Measurements from ENCODE around the gene ADAM19. TPM values are rescaled to one million over a fixed set of nuclear protein-coding genes. Genes with fewer than 3 reads are reported as not detected.
A peak's percentile ranks its signal among the peaks of the same experiment; 100 is the strongest.

The ADAM19 gene
- total RNA-seq, 4 donors from 2014 or later, result 2.4 to 25.6 (median 15.3) TPM

- Histone ChIP-seq H3K27me3 (no peaks in the 10 kb centered on the region), H3K4me1 (no peaks in the 10 kb centered on the region), H3K36me3 (no peaks in the 10 kb centered on the region), H3K9me3 (no peaks in the 10 kb centered on the region), H3K27ac (no peak overlapping the region), H3K4me3 (no peak overlapping the region)
- intact Hi-C loops (cut with DNase I; ENCODE audit: low total_unique reads), result no loop called here
- DNase-seq, result no peak
- TF ChIP-seq POLR2A (IDR thresholded peaks at IDR 0.05) (no peak), CTCF (IDR thresholded peaks at IDR 0.05) (no peak)
These were observed 6.9 kb downstream of the ADAM19 start for GRCh38 chr5:157568720-157569119.

- no peak for TF ChIP-seq CTCF (IDR thresholded peaks at IDR 0.05)
- H3K36me3 ChIP-seq, result no peaks in the 10 kb centered on the region
- no peaks in the 10 kb centered on the region for H3K4me1 ChIP-seq
- H3K4me3 ChIP-seq, result no peak overlapping the region
- no peaks in the 10 kb centered on the region for H3K27me3 ChIP-seq
- no peaks in the 10 kb centered on the region for H3K9me3 ChIP-seq
- no peak overlapping the region for H3K27ac ChIP-seq
- no peak for DNase-seq
- intact Hi-C loops (cut with DNase I; ENCODE audit: low total_unique reads), result no loop called here
These were observed 7.4 kb downstream of the ADAM19 start for GRCh38 chr5:157568222-157568621.

GRCh38 chr5:157566902-157567489 lies 8.6 kb downstream of the ADAM19 start:
- Histone ChIP-seq H3K4me3 (no peak overlapping the region), H3K36me3 (no peaks in the 10 kb centered on the region), H3K4me1 (no peaks in the 10 kb centered on the region), H3K9me3 (no peaks in the 10 kb centered on the region), H3K27ac (no peak overlapping the region), H3K27me3 (no peaks in the 10 kb centered on the region)
- TF ChIP-seq POLR2A (IDR thresholded peaks at IDR 0.05) (no peak), CTCF (IDR thresholded peaks at IDR 0.05) (no peak)
- intact Hi-C loops (cut with DNase I; ENCODE audit: low total_unique reads), result no loop called here
- no peak for DNase-seq

DNA sequence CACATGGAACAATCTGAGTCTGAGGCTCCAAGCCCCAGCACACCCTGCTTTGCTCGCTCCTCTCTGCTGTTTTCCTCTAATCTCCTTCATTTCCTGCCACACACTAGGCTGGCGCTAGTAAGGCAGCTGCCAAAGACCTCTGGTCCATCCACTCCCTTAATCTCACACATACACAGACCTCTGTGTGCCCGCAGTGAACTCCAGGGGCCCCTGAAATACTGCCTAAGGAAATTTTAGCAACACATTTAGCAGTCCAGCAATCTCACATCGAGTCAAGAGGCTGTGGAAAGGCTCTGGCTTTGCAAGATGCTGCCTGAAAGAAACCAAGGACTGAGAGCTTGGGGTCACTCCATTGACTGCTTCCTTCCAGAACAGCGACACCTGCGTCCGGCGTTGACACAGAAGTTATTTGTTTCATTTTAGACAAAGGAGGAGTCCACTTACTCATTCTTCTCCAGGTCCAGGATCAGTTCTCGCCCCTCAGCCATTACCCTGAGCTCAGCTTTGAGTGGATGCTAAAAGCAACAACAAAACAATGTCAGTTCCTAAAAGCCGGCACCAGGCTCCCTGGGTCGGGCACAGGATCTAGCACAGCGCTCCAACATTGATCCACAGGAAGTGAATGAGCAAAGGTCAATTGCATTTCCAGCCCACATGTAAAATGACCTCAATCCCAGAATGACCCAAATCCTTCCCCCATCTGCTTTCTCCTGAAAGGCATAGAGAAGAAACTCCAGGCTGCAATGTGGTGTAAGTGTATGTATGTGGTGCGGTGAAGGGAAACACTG lies 11.5 kb downstream of the ADAM19 start:
- intact Hi-C loops (cut with DNase I; ENCODE audit: low total_unique reads), result no loop called here
- H3K36me3 ChIP-seq, result no peaks in the 10 kb centered on the region
- peak overlapping the region; percentile 12 to 43 for H3K27ac ChIP-seq
- H3K4me1 ChIP-seq, result no peaks in the 10 kb centered on the region
- DNase-seq, result no peak
- no peaks in the 10 kb centered on the region for H3K9me3 ChIP-seq
- no peak overlapping the region for H3K4me3 ChIP-seq
- TF ChIP-seq CTCF (IDR thresholded peaks at IDR 0.05) (no peak), POLR2A (IDR thresholded peaks at IDR 0.05) (no peak)
- no peaks in the 10 kb centered on the region for H3K27me3 ChIP-seq

DNA sequence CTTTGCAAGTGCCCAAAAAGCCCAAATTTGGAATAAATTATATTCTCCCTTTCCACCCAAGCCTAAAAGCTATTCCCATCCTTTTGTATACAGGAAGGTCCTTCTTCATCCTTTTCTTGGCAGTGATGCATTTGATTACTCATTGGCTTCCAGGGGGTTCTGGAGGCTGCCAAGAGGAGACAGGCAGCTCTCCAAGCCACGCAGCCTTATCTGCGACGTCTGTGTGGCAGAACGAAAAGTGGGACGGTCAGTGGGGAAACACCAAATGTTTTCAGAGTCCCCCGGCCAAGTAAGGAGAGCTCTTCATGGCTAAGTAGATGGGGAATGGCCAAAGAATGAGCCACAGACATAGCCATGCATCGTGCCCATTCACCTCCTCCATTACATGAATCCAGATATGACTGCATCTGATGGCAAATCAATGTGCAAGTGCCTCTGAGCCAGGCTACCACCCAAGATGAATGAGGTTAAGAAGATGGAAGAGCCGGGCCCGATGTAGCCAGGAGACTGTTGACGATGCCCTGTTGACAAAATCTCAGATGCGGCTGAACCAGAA lies 12.1 kb downstream of the ADAM19 start:
- no peak for TF ChIP-seq CTCF (IDR thresholded peaks at IDR 0.05)
- Histone ChIP-seq H3K27me3 (no peaks in the 10 kb centered on the region), H3K9me3 (no peaks in the 10 kb centered on the region), H3K36me3 (no peaks in the 10 kb centered on the region), H3K4me1 (no peaks in the 10 kb centered on the region), H3K27ac (peak overlapping the region; percentile 12 to 43), H3K4me3 (no peak overlapping the region)
- intact Hi-C loops (cut with DNase I; ENCODE audit: low total_unique reads), result no loop called here
- peak; percentile 43 to 63 for DNase-seq

All from uterus (tissue), 4 donors.